LNCAP (cell line): Measurements from ENCODE around the gene ULK3.

ENCODE experiments used
- CTCF ChIP-seq: fragments of 450-650 bp; IDR thresholded peaks from 2 replicates; pipeline ENCODE4 v1.5.1; 2017; ENCODE audit warnings: mild to moderate bottlenecking

ULK3 gene

GRCh38 chr15:74823324-74823723 is 19.6 kb downstream of the ULK3 start:
- no peak for TF ChIP-seq CTCF

- TF ChIP-seq CTCF = no peak
Measured at GRCh38 chr15:74822233-74822632, 20.7 kb downstream of the ULK3 start.

- TF ChIP-seq CTCF = no peak
Measured at GRCh38 chr15:74821790-74822158, 21.2 kb downstream of the ULK3 start.

GRCh38 chr15:74821091-74821789 is 21.7 kb downstream of the ULK3 start:
- no peak for TF ChIP-seq CTCF

- no peak for TF ChIP-seq CTCF
Measured at GRCh38 chr15:74820056-74820455, 22.9 kb downstream of the ULK3 start.

GRCh38 chr15:74817370-74817737 is 25.6 kb downstream of the ULK3 start:
- no peak; the same call in 1 of the 2 replicates for TF ChIP-seq CTCF

GRCh38 chr15:74816624-74817369 is 26.2 kb downstream of the ULK3 start:
- no peak for TF ChIP-seq CTCF
